Measurements from ENCODE around the gene TMEM154.

TMEM154 gene

GRCh38 chr4:152609481-152609880, 70.3 kb downstream of the TMEM154 start:
- Histone ChIP-seq H3K27ac (ENCODE audit: low read depth, low read length) (no peak overlapping the region), H3K27me3 (ENCODE audit: insufficient read depth, low read length) (peaks cover 44% of the 10 kb centered on the region; the same call in 1 of the 2 replicates), H3K4me1 (ENCODE audit: control insufficient read depth, insufficient read depth, low read length, unreplicated experiment) (no peaks in the 10 kb centered on the region), H3K4me3 (ENCODE audit: low read depth, low read length) (no peak overlapping the region), H3K79me2 (ENCODE audit: control insufficient read depth, insufficient read depth, low read length, unreplicated experiment) (no peaks in the 10 kb centered on the region), H2AFZ (ENCODE audit: low read length, unreplicated experiment) (no peak overlapping the region), H3K36me3 (ENCODE audit: insufficient read depth, low read length) (no peaks in the 10 kb centered on the region)

GRCh38 chr4:152607178-152607577, 72.6 kb downstream of the TMEM154 start:
- no peaks in the 10 kb centered on the region for H3K4me1 ChIP-seq (ENCODE audit: control insufficient read depth, insufficient read depth, low read length, unreplicated experiment)
- H3K27ac ChIP-seq (ENCODE audit: low read depth, low read length), result no peak overlapping the region
- H3K36me3 ChIP-seq (ENCODE audit: insufficient read depth, low read length), result no peaks in the 10 kb centered on the region
- H3K4me3 ChIP-seq (ENCODE audit: low read depth, low read length), result no peak overlapping the region
- no peak overlapping the region for H2AFZ ChIP-seq (ENCODE audit: low read length, unreplicated experiment)
- no peaks in the 10 kb centered on the region for H3K79me2 ChIP-seq (ENCODE audit: control insufficient read depth, insufficient read depth, low read length, unreplicated experiment)
- peaks cover 30% of the 10 kb centered on the region; the same call in 1 of the 2 replicates for H3K27me3 ChIP-seq (ENCODE audit: insufficient read depth, low read length)

GRCh38 chr4:152606753-152607152, 73.0 kb downstream of the TMEM154 start:
- no peaks in the 10 kb centered on the region for H3K36me3 ChIP-seq (ENCODE audit: insufficient read depth, low read length)
- no peak overlapping the region for H3K27ac ChIP-seq (ENCODE audit: low read depth, low read length)
- no peaks in the 10 kb centered on the region for H3K79me2 ChIP-seq (ENCODE audit: control insufficient read depth, insufficient read depth, low read length, unreplicated experiment)
- H2AFZ ChIP-seq (ENCODE audit: low read length, unreplicated experiment), result no peak overlapping the region
- no peaks in the 10 kb centered on the region for H3K4me1 ChIP-seq (ENCODE audit: control insufficient read depth, insufficient read depth, low read length, unreplicated experiment)
- H3K4me3 ChIP-seq (ENCODE audit: low read depth, low read length), result no peak overlapping the region
- H3K27me3 ChIP-seq (ENCODE audit: insufficient read depth, low read length), result peaks cover 28% of the 10 kb centered on the region; the same call in 1 of the 2 replicates

- Histone ChIP-seq H3K27me3 (ENCODE audit: insufficient read depth, low read length) (peaks cover 25% of the 10 kb centered on the region; the same call in 1 of the 2 replicates), H3K27ac (ENCODE audit: low read depth, low read length) (no peak overlapping the region), H3K79me2 (ENCODE audit: control insufficient read depth, insufficient read depth, low read length, unreplicated experiment) (no peaks in the 10 kb centered on the region), H3K4me3 (ENCODE audit: low read depth, low read length) (no peak overlapping the region), H3K4me1 (ENCODE audit: control insufficient read depth, insufficient read depth, low read length, unreplicated experiment) (no peaks in the 10 kb centered on the region), H3K36me3 (ENCODE audit: insufficient read depth, low read length) (no peaks in the 10 kb centered on the region), H2AFZ (ENCODE audit: low read length, unreplicated experiment) (no peak overlapping the region)
These were observed 74.0 kb downstream of the TMEM154 start for GRCh38 chr4:152605641-152606335.

GRCh38 chr4:152605031-152605430, 74.8 kb downstream of the TMEM154 start:
- no peaks in the 10 kb centered on the region for H3K4me1 ChIP-seq (ENCODE audit: control insufficient read depth, insufficient read depth, low read length, unreplicated experiment)
- H3K36me3 ChIP-seq (ENCODE audit: insufficient read depth, low read length), result no peaks in the 10 kb centered on the region
- H3K4me3 ChIP-seq (ENCODE audit: low read depth, low read length), result no peak overlapping the region
- H3K27ac ChIP-seq (ENCODE audit: low read depth, low read length), result no peak overlapping the region
- no peak overlapping the region for H2AFZ ChIP-seq (ENCODE audit: low read length, unreplicated experiment)
- H3K79me2 ChIP-seq (ENCODE audit: control insufficient read depth, insufficient read depth, low read length, unreplicated experiment), result no peaks in the 10 kb centered on the region
- H3K27me3 ChIP-seq (ENCODE audit: insufficient read depth, low read length), result peaks cover 18% of the 10 kb centered on the region; the same call in 1 of the 2 replicates

- 0 out of 2 replicates have a peak, but pooled peaks cover 3% of the 10 kb centered on the region for H3K27me3 ChIP-seq (ENCODE audit: insufficient read depth, low read length)
- no peaks in the 10 kb centered on the region for H3K36me3 ChIP-seq (ENCODE audit: insufficient read depth, low read length)
- no peak overlapping the region for H2AFZ ChIP-seq (ENCODE audit: low read length, unreplicated experiment)
- H3K4me3 ChIP-seq (ENCODE audit: low read depth, low read length), result no peak overlapping the region
- no peak overlapping the region for H3K27ac ChIP-seq (ENCODE audit: low read depth, low read length)
- H3K79me2 ChIP-seq (ENCODE audit: control insufficient read depth, insufficient read depth, low read length, unreplicated experiment), result no peaks in the 10 kb centered on the region
- H3K4me1 ChIP-seq (ENCODE audit: control insufficient read depth, insufficient read depth, low read length, unreplicated experiment), result no peaks in the 10 kb centered on the region
These were observed 78.6 kb downstream of the TMEM154 start for GRCh38 chr4:152601156-152601555.

GRCh38 chr4:152599636-152600035, 80.2 kb downstream of the TMEM154 start:
- Histone ChIP-seq H3K79me2 (ENCODE audit: control insufficient read depth, insufficient read depth, low read length, unreplicated experiment) (no peaks in the 10 kb centered on the region), H3K27me3 (ENCODE audit: insufficient read depth, low read length) (0 out of 2 replicates have a peak, but pooled peaks cover 3% of the 10 kb centered on the region), H3K4me1 (ENCODE audit: control insufficient read depth, insufficient read depth, low read length, unreplicated experiment) (no peaks in the 10 kb centered on the region), H3K27ac (ENCODE audit: low read depth, low read length) (no peak overlapping the region), H2AFZ (ENCODE audit: low read length, unreplicated experiment) (no peak overlapping the region), H3K36me3 (ENCODE audit: insufficient read depth, low read length) (no peaks in the 10 kb centered on the region), H3K4me3 (ENCODE audit: low read depth, low read length) (no peak overlapping the region)

GRCh38 chr4:152599095-152599494, 80.7 kb downstream of the TMEM154 start:
- no peak overlapping the region for H2AFZ ChIP-seq (ENCODE audit: low read length, unreplicated experiment)
- H3K27ac ChIP-seq (ENCODE audit: low read depth, low read length), result no peak overlapping the region
- H3K4me1 ChIP-seq (ENCODE audit: control insufficient read depth, insufficient read depth, low read length, unreplicated experiment), result no peaks in the 10 kb centered on the region
- H3K4me3 ChIP-seq (ENCODE audit: low read depth, low read length), result no peak overlapping the region
- H3K79me2 ChIP-seq (ENCODE audit: control insufficient read depth, insufficient read depth, low read length, unreplicated experiment), result no peaks in the 10 kb centered on the region
- H3K27me3 ChIP-seq (ENCODE audit: insufficient read depth, low read length), result 0 out of 2 replicates have a peak, but pooled peaks cover 3% of the 10 kb centered on the region
- H3K36me3 ChIP-seq (ENCODE audit: insufficient read depth, low read length), result no peaks in the 10 kb centered on the region

- no peak overlapping the region for H3K4me3 ChIP-seq (ENCODE audit: low read depth, low read length)
- no peak overlapping the region for H2AFZ ChIP-seq (ENCODE audit: low read length, unreplicated experiment)
- no peaks in the 10 kb centered on the region for H3K36me3 ChIP-seq (ENCODE audit: insufficient read depth, low read length)
- no peaks in the 10 kb centered on the region for H3K79me2 ChIP-seq (ENCODE audit: control insufficient read depth, insufficient read depth, low read length, unreplicated experiment)
- no peak overlapping the region for H3K27ac ChIP-seq (ENCODE audit: low read depth, low read length)
- H3K27me3 ChIP-seq (ENCODE audit: insufficient read depth, low read length), result 0 out of 2 replicates have a peak, but pooled peaks cover 3% of the 10 kb centered on the region
- no peaks in the 10 kb centered on the region for H3K4me1 ChIP-seq (ENCODE audit: control insufficient read depth, insufficient read depth, low read length, unreplicated experiment)
These were observed 81.3 kb downstream of the TMEM154 start for GRCh38 chr4:152598454-152598853.

- Histone ChIP-seq H3K27ac (ENCODE audit: low read depth, low read length) (no peak overlapping the region), H3K4me1 (ENCODE audit: control insufficient read depth, insufficient read depth, low read length, unreplicated experiment) (peaks cover 10% of the 10 kb centered on the region), H3K36me3 (ENCODE audit: insufficient read depth, low read length) (no peaks in the 10 kb centered on the region), H3K79me2 (ENCODE audit: control insufficient read depth, insufficient read depth, low read length, unreplicated experiment) (no peaks in the 10 kb centered on the region), H3K27me3 (ENCODE audit: insufficient read depth, low read length) (no peaks in the 10 kb centered on the region), H3K4me3 (ENCODE audit: low read depth, low read length) (no peak overlapping the region), H2AFZ (ENCODE audit: low read length, unreplicated experiment) (no peak overlapping the region)
These were observed 84.5 kb downstream of the TMEM154 start for GRCh38 chr4:152594978-152595925.
